WTC11 (cell line): ENCODE measurements around the gene EYS. TPM values are rescaled to one million over a fixed set of nuclear protein-coding genes. Genes with fewer than 3 reads are reported as not detected.

Experiments used
- ATAC-seq: fragments of 200-7000 bp; cut with Tn5 transposase; 2 replicates; pipeline ENCODE4 v1.10.0; 2021; ENCODE audit warnings: mild to moderate bottlenecking, moderate library complexity
- CTCF ChIA-PET: fragments of 300-600 bp; sonication (Branson Sonifier 250); formaldehyde crosslinking; loops from one replicate; lab custom pipeline; 2021; ENCODE audit warnings: antibody characterized with exemption; lab: Charles Lee
- POLR2A ChIA-PET: fragments of 350-600 bp; sonication (Branson Sonifier 250); formaldehyde crosslinking; loops from one replicate; lab custom pipeline; 2021; ENCODE audit warnings: antibody characterized with exemption; lab: Charles Lee
- DNase-seq: peaks from one replicate; pipeline ENCODE4 v3.0.0; 2021; ENCODE audit warnings: low spot score
- H3K27ac Mint-ChIP-seq: 2 replicates; pipeline ENCODE4 v1.8.0; 2021; ENCODE audit warnings: mixed read lengths
- H3K27me3 Mint-ChIP-seq: 2 replicates; pipeline ENCODE4 v1.8.0; 2021; ENCODE audit warnings: low read depth, mild to moderate bottlenecking, moderate library complexity, mixed read lengths
- H3K36me3 Mint-ChIP-seq: 2 replicates; pipeline ENCODE4 v1.8.0; 2021; ENCODE audit warnings: mixed read lengths
- H3K4me1 Mint-ChIP-seq: 2 replicates; pipeline ENCODE4 v1.8.0; 2022; ENCODE audit warnings: mixed read lengths
- H3K4me3 Mint-ChIP-seq: 2 replicates; pipeline ENCODE4 v1.8.0; 2021; ENCODE audit warnings: mild to moderate bottlenecking, moderate library complexity, mixed read lengths
- H3K9me3 Mint-ChIP-seq: 2 replicates; pipeline ENCODE4 v1.8.0; 2021; ENCODE audit warnings: mixed read lengths
- CREM ChIP-seq: sonication (generic); formaldehyde crosslinking; IDR thresholded peaks from 2 replicates; pipeline ENCODE4 v1.8.1; 2022; ENCODE audit warnings: mild to moderate bottlenecking, missing genetic modification reagents, moderate library complexity
- IRF2 ChIP-seq: sonication (generic); formaldehyde crosslinking; IDR thresholded peaks from 2 replicates; pipeline ENCODE4 v1.8.0; 2022; ENCODE audit warnings: low read depth, missing genetic modification reagents, borderline replicate concordance
- KAT7 ChIP-seq: sonication (generic); formaldehyde crosslinking; IDR thresholded peaks from 2 replicates; pipeline ENCODE4 v1.8.1; 2023; ENCODE audit warnings: missing genetic modification reagents, mild to moderate bottlenecking, borderline replicate concordance
- RELA ChIP-seq: sonication (generic); formaldehyde crosslinking; IDR thresholded peaks from 2 replicates; pipeline ENCODE4 v1.8.1; 2022; ENCODE audit warnings: missing genetic modification reagents, mild to moderate bottlenecking, borderline replicate concordance
- RORB ChIP-seq: fragments of 250-450 bp; sonication (Bioruptor Pico); IDR thresholded peaks from 2 replicates; pipeline ENCODE4 v1.9.0; 2021; ENCODE audit warnings: mild to moderate bottlenecking
- SOX15 ChIP-seq: fragments of 250-450 bp; sonication (Bioruptor Pico); IDR thresholded peaks from 2 replicates; pipeline ENCODE4 v1.9.0; 2021; ENCODE audit warnings: mild to moderate bottlenecking
- TEAD1 ChIP-seq: sonication (generic); formaldehyde crosslinking; IDR thresholded peaks from 2 replicates; pipeline ENCODE4 v1.8.0; 2022; ENCODE audit warnings: mild to moderate bottlenecking, missing genetic modification reagents
- TP53 ChIP-seq: sonication (generic); formaldehyde crosslinking; IDR thresholded peaks from 2 replicates; pipeline ENCODE4 v1.8.1; 2023; ENCODE audit warnings: mild to moderate bottlenecking, missing genetic modification reagents
- ZNF263 ChIP-seq: sonication (generic); formaldehyde crosslinking; IDR thresholded peaks from 2 replicates; pipeline ENCODE4 v1.8.1; 2022; ENCODE audit warnings: low read depth, mild to moderate bottlenecking, moderate library complexity, missing genetic modification reagents
- ZNF317 ChIP-seq: sonication (generic); formaldehyde crosslinking; IDR thresholded peaks from 2 replicates; pipeline ENCODE4 v1.8.1; 2023; ENCODE audit warnings: low read depth, mild to moderate bottlenecking, moderate library complexity, missing genetic modification reagents, borderline replicate concordance
- ZNF396 ChIP-seq: fragments of 250-450 bp; sonication (Bioruptor Pico); IDR thresholded peaks from 2 replicates; pipeline ENCODE4 v1.8.0; 2021; ENCODE audit warnings: mild to moderate bottlenecking, moderate library complexity, borderline replicate concordance
- ZNF671 ChIP-seq: fragments of 250-450 bp; sonication (Bioruptor Pico); IDR thresholded peaks from 2 replicates; pipeline ENCODE4 v1.8.0; 2021; ENCODE audit warnings: mild to moderate bottlenecking
- total RNA-seq: library from RNA; stranded (reverse); gene quantifications from 3 replicates; pipeline ENCODE4 v1.2.3, GENCODE V29; 2021
- TF ChIP-seq, protein P1 (sequence below): sonication (generic); formaldehyde crosslinking; IDR thresholded peaks from 2 replicates; pipeline ENCODE4 v1.8.1; 2022; ENCODE audit warnings: missing genetic modification reagents, borderline replicate concordance
- TF ChIP-seq, protein P2 (sequence below): sonication (generic); formaldehyde crosslinking; IDR thresholded peaks from 2 replicates; pipeline ENCODE4 v1.8.1; 2022; ENCODE audit warnings: low read depth, missing genetic modification reagents, borderline replicate concordance
- TF ChIP-seq, protein P3 (sequence below): sonication (generic); formaldehyde crosslinking; IDR thresholded peaks from 2 replicates; pipeline ENCODE4 v1.8.0; 2023; ENCODE audit warnings: missing genetic modification reagents, mild to moderate bottlenecking, borderline replicate concordance
- TF ChIP-seq, protein P4 (sequence below): sonication (generic); formaldehyde crosslinking; IDR thresholded peaks from 2 replicates; pipeline ENCODE4 v1.8.0; 2022; ENCODE audit warnings: mild to moderate bottlenecking, missing genetic modification reagents
- TF ChIP-seq, protein P5 (sequence below): sonication (generic); formaldehyde crosslinking; IDR thresholded peaks from 2 replicates; pipeline ENCODE4 v1.8.1; 2022; ENCODE audit warnings: mild to moderate bottlenecking, moderate library complexity, missing genetic modification reagents

The EYS gene
- total RNA-seq, 1 experiment from 2014 or later = not detected

DNA sequence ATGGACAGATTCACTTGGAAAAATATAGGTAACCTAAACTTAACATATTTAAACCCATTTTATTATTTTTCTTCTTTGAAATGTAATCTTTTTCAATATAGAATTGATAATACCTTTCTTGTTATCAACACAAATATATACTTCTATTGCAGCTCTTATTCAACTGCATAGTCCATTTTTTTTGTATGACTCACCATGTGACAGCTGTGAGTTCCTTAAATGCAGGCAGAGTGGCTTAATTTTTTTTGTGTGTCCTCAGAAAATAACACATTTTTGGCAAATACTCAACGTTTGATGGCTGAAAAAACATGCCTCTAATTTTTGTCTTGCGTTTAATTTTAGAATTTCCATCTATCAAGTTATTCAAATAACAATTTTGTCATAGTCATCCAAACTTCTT, 1616.7 kb downstream of the EYS start:
- CTCF ChIA-PET = no interaction called here
- no peak for ATAC-seq
- no peak overlapping the region for H3K27ac Mint-ChIP-seq
- H3K4me1 Mint-ChIP-seq = no peaks in the 10 kb centered on the region
- H3K4me3 Mint-ChIP-seq = no peak overlapping the region
- H3K9me3 Mint-ChIP-seq = peaks cover 45% of the 10 kb centered on the region
- peaks cover 5% of the 10 kb centered on the region for H3K27me3 Mint-ChIP-seq
- peaks cover 21% of the 10 kb centered on the region for H3K36me3 Mint-ChIP-seq
- TF ChIP-seq ZNF317 (CRISPR knock-in tag) (no peak), KAT7 (CRISPR knock-in tag) (no peak), TEAD1 (CRISPR knock-in tag) (no peak), IRF2 (CRISPR knock-in tag) (no peak), RELA (no peak), ZNF671 (CRISPR knock-in tag) (no peak), TP53 (no peak), ZNF263 (CRISPR knock-in tag) (no peak), CREM (CRISPR knock-in tag) (no peak), RORB (CRISPR knock-in tag) (no peak)
- TF ChIP-seq, protein P1, sequence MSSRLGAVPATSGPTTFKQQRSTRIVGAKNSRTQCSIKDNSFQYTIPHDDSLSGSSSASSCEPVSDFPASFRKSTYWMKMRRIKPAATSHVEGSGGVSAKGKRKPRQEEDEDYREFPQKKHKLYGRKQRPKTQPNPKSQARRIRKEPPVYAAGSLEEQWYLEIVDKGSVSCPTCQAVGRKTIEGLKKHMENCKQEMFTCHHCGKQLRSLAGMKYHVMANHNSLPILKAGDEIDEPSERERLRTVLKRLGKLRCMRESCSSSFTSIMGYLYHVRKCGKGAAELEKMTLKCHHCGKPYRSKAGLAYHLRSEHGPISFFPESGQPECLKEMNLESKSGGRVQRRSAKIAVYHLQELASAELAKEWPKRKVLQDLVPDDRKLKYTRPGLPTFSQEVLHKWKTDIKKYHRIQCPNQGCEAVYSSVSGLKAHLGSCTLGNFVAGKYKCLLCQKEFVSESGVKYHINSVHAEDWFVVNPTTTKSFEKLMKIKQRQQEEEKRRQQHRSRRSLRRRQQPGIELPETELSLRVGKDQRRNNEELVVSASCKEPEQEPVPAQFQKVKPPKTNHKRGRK (CRISPR knock-in tag) = no peak
- DNase-seq = no peak
- POLR2A ChIA-PET = no interaction called here

DNA sequence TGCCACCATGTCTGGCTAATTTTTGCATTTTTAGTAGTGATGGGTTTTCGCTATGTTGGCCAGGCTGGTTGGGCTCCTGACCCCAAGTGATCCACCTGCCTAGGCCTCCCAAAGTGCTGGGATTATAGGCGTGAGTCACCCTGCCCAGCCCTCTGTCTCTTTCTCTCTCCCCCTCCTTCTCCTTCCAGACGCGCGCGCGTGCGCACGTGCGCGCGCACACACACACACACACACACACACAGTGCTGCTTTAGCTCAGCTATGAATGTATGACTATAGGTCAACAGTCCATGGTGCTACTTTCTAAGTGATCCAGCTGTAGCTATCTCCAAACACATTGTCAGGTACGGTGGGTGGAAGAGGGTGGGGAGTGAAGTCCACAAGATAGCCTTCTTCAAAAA, 1621.9 kb downstream of the EYS start:
- ATAC-seq (no peak), DNase-seq (no peak)
- ChIA-PET CTCF (no interaction called here), POLR2A (interaction anchor here (0.6 kb wide), 1 partner anchor 608 kb away, joined by 3 read pairs; no protein-coding TSS in a partner anchor)
- H3K4me1 Mint-ChIP-seq = no peaks in the 10 kb centered on the region
- TF ChIP-seq, protein P2, sequence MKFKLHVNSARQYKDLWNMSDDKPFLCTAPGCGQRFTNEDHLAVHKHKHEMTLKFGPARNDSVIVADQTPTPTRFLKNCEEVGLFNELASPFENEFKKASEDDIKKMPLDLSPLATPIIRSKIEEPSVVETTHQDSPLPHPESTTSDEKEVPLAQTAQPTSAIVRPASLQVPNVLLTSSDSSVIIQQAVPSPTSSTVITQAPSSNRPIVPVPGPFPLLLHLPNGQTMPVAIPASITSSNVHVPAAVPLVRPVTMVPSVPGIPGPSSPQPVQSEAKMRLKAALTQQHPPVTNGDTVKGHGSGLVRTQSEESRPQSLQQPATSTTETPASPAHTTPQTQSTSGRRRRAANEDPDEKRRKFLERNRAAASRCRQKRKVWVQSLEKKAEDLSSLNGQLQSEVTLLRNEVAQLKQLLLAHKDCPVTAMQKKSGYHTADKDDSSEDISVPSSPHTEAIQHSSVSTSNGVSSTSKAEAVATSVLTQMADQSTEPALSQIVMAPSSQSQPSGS = no peak
- TF ChIP-seq, protein P3, sequence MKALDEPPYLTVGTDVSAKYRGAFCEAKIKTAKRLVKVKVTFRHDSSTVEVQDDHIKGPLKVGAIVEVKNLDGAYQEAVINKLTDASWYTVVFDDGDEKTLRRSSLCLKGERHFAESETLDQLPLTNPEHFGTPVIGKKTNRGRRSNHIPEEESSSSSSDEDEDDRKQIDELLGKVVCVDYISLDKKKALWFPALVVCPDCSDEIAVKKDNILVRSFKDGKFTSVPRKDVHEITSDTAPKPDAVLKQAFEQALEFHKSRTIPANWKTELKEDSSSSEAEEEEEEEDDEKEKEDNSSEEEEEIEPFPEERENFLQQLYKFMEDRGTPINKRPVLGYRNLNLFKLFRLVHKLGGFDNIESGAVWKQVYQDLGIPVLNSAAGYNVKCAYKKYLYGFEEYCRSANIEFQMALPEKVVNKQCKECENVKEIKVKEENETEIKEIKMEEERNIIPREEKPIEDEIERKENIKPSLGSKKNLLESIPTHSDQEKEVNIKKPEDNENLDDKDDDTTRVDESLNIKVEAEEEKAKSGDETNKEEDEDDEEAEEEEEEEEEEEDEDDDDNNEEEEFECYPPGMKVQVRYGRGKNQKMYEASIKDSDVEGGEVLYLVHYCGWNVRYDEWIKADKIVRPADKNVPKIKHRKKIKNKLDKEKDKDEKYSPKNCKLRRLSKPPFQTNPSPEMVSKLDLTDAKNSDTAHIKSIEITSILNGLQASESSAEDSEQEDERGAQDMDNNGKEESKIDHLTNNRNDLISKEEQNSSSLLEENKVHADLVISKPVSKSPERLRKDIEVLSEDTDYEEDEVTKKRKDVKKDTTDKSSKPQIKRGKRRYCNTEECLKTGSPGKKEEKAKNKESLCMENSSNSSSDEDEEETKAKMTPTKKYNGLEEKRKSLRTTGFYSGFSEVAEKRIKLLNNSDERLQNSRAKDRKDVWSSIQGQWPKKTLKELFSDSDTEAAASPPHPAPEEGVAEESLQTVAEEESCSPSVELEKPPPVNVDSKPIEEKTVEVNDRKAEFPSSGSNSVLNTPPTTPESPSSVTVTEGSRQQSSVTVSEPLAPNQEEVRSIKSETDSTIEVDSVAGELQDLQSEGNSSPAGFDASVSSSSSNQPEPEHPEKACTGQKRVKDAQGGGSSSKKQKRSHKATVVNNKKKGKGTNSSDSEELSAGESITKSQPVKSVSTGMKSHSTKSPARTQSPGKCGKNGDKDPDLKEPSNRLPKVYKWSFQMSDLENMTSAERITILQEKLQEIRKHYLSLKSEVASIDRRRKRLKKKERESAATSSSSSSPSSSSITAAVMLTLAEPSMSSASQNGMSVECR (CRISPR knock-in tag) = no peak
- TF ChIP-seq, protein P4, sequence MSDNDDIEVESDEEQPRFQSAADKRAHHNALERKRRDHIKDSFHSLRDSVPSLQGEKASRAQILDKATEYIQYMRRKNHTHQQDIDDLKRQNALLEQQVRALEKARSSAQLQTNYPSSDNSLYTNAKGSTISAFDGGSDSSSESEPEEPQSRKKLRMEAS = no peak
- TF ChIP-seq SOX15 = no peak
- TF ChIP-seq, protein P5, sequence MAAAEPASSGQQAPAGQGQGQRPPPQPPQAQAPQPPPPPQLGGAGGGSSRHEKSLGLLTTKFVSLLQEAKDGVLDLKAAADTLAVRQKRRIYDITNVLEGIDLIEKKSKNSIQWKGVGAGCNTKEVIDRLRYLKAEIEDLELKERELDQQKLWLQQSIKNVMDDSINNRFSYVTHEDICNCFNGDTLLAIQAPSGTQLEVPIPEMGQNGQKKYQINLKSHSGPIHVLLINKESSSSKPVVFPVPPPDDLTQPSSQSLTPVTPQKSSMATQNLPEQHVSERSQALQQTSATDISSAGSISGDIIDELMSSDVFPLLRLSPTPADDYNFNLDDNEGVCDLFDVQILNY = no peak
- no peak for TF ChIP-seq ZNF396 (CRISPR knock-in tag)
- H3K36me3 Mint-ChIP-seq = peaks cover 6% of the 10 kb centered on the region
- no peak overlapping the region for H3K27ac Mint-ChIP-seq
- peaks cover 28% of the 10 kb centered on the region for H3K9me3 Mint-ChIP-seq
- no peak overlapping the region for H3K4me3 Mint-ChIP-seq
- no peaks in the 10 kb centered on the region; the same call in 1 of the 2 replicates for H3K27me3 Mint-ChIP-seq
